ENCODE results near the gene YKT6.

The YKT6 gene

GRCh38 chr7:44175730-44176129 is 25.0 kb upstream of the YKT6 start:
- DNase-seq (ENCODE audit: insufficient read length) (no peak), FAIRE-seq (no peak)
- TF ChIP-seq POLR2AphosphoS5 (IDR thresholded peaks at IDR 0.05; ENCODE audit: low read depth, low read length) (no peak), POLR2A (IDR thresholded peaks at IDR 0.05; ENCODE audit: low read depth, low read length) (no peak), TAF1 (IDR thresholded peaks at IDR 0.05; ENCODE audit: borderline replicate concordance, low read depth, low read length) (no peak)

GRCh38 chr7:44176486-44176885 is 24.3 kb upstream of the YKT6 start:
- FAIRE-seq (no peak), DNase-seq (ENCODE audit: insufficient read length) (no peak)
- no peak for TF ChIP-seq POLR2AphosphoS5 (IDR thresholded peaks at IDR 0.05; ENCODE audit: low read depth, low read length)
- TF ChIP-seq POLR2A (IDR thresholded peaks at IDR 0.05; ENCODE audit: low read depth, low read length), result no peak
- TF ChIP-seq TAF1 (IDR thresholded peaks at IDR 0.05; ENCODE audit: borderline replicate concordance, low read depth, low read length), result no peak

GRCh38 chr7:44177570-44178131 is 23.1 kb upstream of the YKT6 start:
- TF ChIP-seq POLR2A (IDR thresholded peaks at IDR 0.05; ENCODE audit: low read depth, low read length) (no peak), TAF1 (IDR thresholded peaks at IDR 0.05; ENCODE audit: borderline replicate concordance, low read depth, low read length) (no peak), POLR2AphosphoS5 (IDR thresholded peaks at IDR 0.05; ENCODE audit: low read depth, low read length) (no peak)
- FAIRE-seq, result no peak
- no peak for DNase-seq (ENCODE audit: insufficient read length)

GRCh38 chr7:44180631-44181030 is 20.1 kb upstream of the YKT6 start:
- DNase-seq (ENCODE audit: insufficient read length), result no peak
- TF ChIP-seq POLR2A (IDR thresholded peaks at IDR 0.05; ENCODE audit: low read depth, low read length), result no peak
- FAIRE-seq, result no peak

GRCh38 chr7:44182827-44183226 is 18.0 kb upstream of the YKT6 start:
- FAIRE-seq (no peak), DNase-seq (ENCODE audit: insufficient read length) (no peak)
- TF ChIP-seq POLR2A (IDR thresholded peaks at IDR 0.05; ENCODE audit: low read depth, low read length) (no peak), POLR2AphosphoS5 (IDR thresholded peaks at IDR 0.05; ENCODE audit: low read depth, low read length) (no peak), TAF1 (IDR thresholded peaks at IDR 0.05; ENCODE audit: borderline replicate concordance, low read depth, low read length) (no peak)

- no peak for DNase-seq (ENCODE audit: insufficient read length)
- TF ChIP-seq POLR2AphosphoS5 (IDR thresholded peaks at IDR 0.05; ENCODE audit: low read depth, low read length) (no peak), POLR2A (IDR thresholded peaks at IDR 0.05; ENCODE audit: low read depth, low read length) (no peak), TAF1 (IDR thresholded peaks at IDR 0.05; ENCODE audit: borderline replicate concordance, low read depth, low read length) (no peak)
- no peak for FAIRE-seq
Measured at GRCh38 chr7:44183386-44183785, 17.4 kb upstream of the YKT6 start.

GRCh38 chr7:44184206-44184872 is 16.4 kb upstream of the YKT6 start:
- no peak for FAIRE-seq
- no peak for TF ChIP-seq POLR2AphosphoS5 (IDR thresholded peaks at IDR 0.05; ENCODE audit: low read depth, low read length)
- no peak for TF ChIP-seq POLR2A (IDR thresholded peaks at IDR 0.05; ENCODE audit: low read depth, low read length)
- TF ChIP-seq TAF1 (IDR thresholded peaks at IDR 0.05; ENCODE audit: borderline replicate concordance, low read depth, low read length), result no peak
- DNase-seq (ENCODE audit: insufficient read length), result no peak

- TF ChIP-seq TAF1 (IDR thresholded peaks at IDR 0.05; ENCODE audit: borderline replicate concordance, low read depth, low read length), result no peak
- no peak for TF ChIP-seq POLR2A (IDR thresholded peaks at IDR 0.05; ENCODE audit: low read depth, low read length)
- TF ChIP-seq POLR2AphosphoS5 (IDR thresholded peaks at IDR 0.05; ENCODE audit: low read depth, low read length), result no peak
- FAIRE-seq (no peak), DNase-seq (ENCODE audit: insufficient read length) (no peak)
Measured at GRCh38 chr7:44184873-44185446, 15.8 kb upstream of the YKT6 start.

- DNase-seq (ENCODE audit: insufficient read length) (no peak), FAIRE-seq (no peak)
- no peak for TF ChIP-seq POLR2A (IDR thresholded peaks at IDR 0.05; ENCODE audit: low read depth, low read length)
- TF ChIP-seq POLR2AphosphoS5 (IDR thresholded peaks at IDR 0.05; ENCODE audit: low read depth, low read length), result no peak
- no peak for TF ChIP-seq TAF1 (IDR thresholded peaks at IDR 0.05; ENCODE audit: borderline replicate concordance, low read depth, low read length)
Measured at GRCh38 chr7:44185729-44186128, 15.0 kb upstream of the YKT6 start.

GRCh38 chr7:44186736-44187135 is 14.0 kb upstream of the YKT6 start:
- FAIRE-seq, result no peak
- no peak for DNase-seq (ENCODE audit: insufficient read length)
- TF ChIP-seq POLR2AphosphoS5 (IDR thresholded peaks at IDR 0.05; ENCODE audit: low read depth, low read length) (no peak), TAF1 (IDR thresholded peaks at IDR 0.05; ENCODE audit: borderline replicate concordance, low read depth, low read length) (no peak), POLR2A (IDR thresholded peaks at IDR 0.05; ENCODE audit: low read depth, low read length) (no peak)

GRCh38 chr7:44187636-44188416 is 13.0 kb upstream of the YKT6 start:
- DNase-seq (ENCODE audit: insufficient read length), result no peak
- no peak for FAIRE-seq
- TF ChIP-seq POLR2A (IDR thresholded peaks at IDR 0.05; ENCODE audit: low read depth, low read length), result no peak
- TF ChIP-seq TAF1 (IDR thresholded peaks at IDR 0.05; ENCODE audit: borderline replicate concordance, low read depth, low read length), result no peak
- TF ChIP-seq POLR2AphosphoS5 (IDR thresholded peaks at IDR 0.05; ENCODE audit: low read depth, low read length), result no peak

Data from GM12892 (cell line).